Measurements from ENCODE around the gene RAD51B.

Gene RAD51B

GRCh38 chr14:68538639-68539038 lies 719.1 kb downstream of the RAD51B start:
- DNase-seq (ENCODE audit: low read depth in 1 of 2, low spot score in 1 of 2), result no peak

GRCh38 chr14:68539241-68539737 lies 719.7 kb downstream of the RAD51B start:
- no peak for DNase-seq (ENCODE audit: low read depth in 1 of 2, low spot score in 1 of 2)

- no peak for DNase-seq (ENCODE audit: low read depth in 1 of 2, low spot score in 1 of 2)
Observed at GRCh38 chr14:68539789-68540188, 720.2 kb downstream of the RAD51B start.

- DNase-seq (ENCODE audit: low read depth in 1 of 2, low spot score in 1 of 2), result no peak
Observed at GRCh38 chr14:68541178-68541896, 721.8 kb downstream of the RAD51B start.

- DNase-seq (ENCODE audit: low read depth in 1 of 2, low spot score in 1 of 2), result no peak
Observed at GRCh38 chr14:68542346-68542745, 722.8 kb downstream of the RAD51B start.

GRCh38 chr14:68543516-68543915 lies 723.9 kb downstream of the RAD51B start:
- DNase-seq (ENCODE audit: low read depth in 1 of 2, low spot score in 1 of 2), result no peak

GRCh38 chr14:68544081-68544892 lies 724.7 kb downstream of the RAD51B start:
- DNase-seq (ENCODE audit: low read depth in 1 of 2, low spot score in 1 of 2), result no peak

- DNase-seq (ENCODE audit: low read depth in 1 of 2, low spot score in 1 of 2), result no peak
Observed at GRCh38 chr14:68546839-68547238, 727.3 kb downstream of the RAD51B start.

- DNase-seq (ENCODE audit: low read depth in 1 of 2, low spot score in 1 of 2), result no peak
Observed at GRCh38 chr14:68547305-68548193, 728.0 kb downstream of the RAD51B start.

GRCh38 chr14:68548194-68549076 lies 728.9 kb downstream of the RAD51B start:
- no peak for DNase-seq (ENCODE audit: low read depth in 1 of 2, low spot score in 1 of 2)

GRCh38 chr14:68550338-68550715 lies 730.7 kb downstream of the RAD51B start:
- DNase-seq (ENCODE audit: low read depth in 1 of 2, low spot score in 1 of 2), result no peak

GRCh38 chr14:68551045-68551683 lies 731.6 kb downstream of the RAD51B start:
- no peak for DNase-seq (ENCODE audit: low read depth in 1 of 2, low spot score in 1 of 2)

- DNase-seq (ENCODE audit: low read depth in 1 of 2, low spot score in 1 of 2), result no peak
Observed at GRCh38 chr14:68552075-68552474, 732.5 kb downstream of the RAD51B start.

GRCh38 chr14:68552602-68553001 lies 733.0 kb downstream of the RAD51B start:
- DNase-seq (ENCODE audit: low read depth in 1 of 2, low spot score in 1 of 2), result no peak

GRCh38 chr14:68553311-68553710 lies 733.7 kb downstream of the RAD51B start:
- no peak for DNase-seq (ENCODE audit: low read depth in 1 of 2, low spot score in 1 of 2)

- no peak for DNase-seq (ENCODE audit: low read depth in 1 of 2, low spot score in 1 of 2)
Observed at GRCh38 chr14:68554231-68554630, 734.7 kb downstream of the RAD51B start.

GRCh38 chr14:68556253-68556652 lies 736.7 kb downstream of the RAD51B start:
- DNase-seq (ENCODE audit: low read depth in 1 of 2, low spot score in 1 of 2), result no peak

- no peak for DNase-seq (ENCODE audit: low read depth in 1 of 2, low spot score in 1 of 2)
Observed at GRCh38 chr14:68557648-68558047, 738.1 kb downstream of the RAD51B start.

- no peak for DNase-seq (ENCODE audit: low read depth in 1 of 2, low spot score in 1 of 2)
Observed at GRCh38 chr14:68558096-68558495, 738.5 kb downstream of the RAD51B start.

- no peak for DNase-seq (ENCODE audit: low read depth in 1 of 2, low spot score in 1 of 2)
Observed at GRCh38 chr14:68559949-68560348, 740.4 kb downstream of the RAD51B start.
